PC-3 (cell line): ENCODE measurements around the gene ARMCX4. TPM values are rescaled to one million over a fixed set of nuclear protein-coding genes. Genes with fewer than 3 reads are reported as not detected.

Source experiments
- ATAC-seq: fragments of 200-7000 bp; cut with Tn5 transposase; 2 replicates; pipeline ENCODE4 v1.9.1; 2020; ENCODE audit warnings: mild to moderate bottlenecking, moderate library complexity
- BruUV-seq: library from RNA; stranded (reverse); fragments of 400-500 nt; replicated peaks from 2 replicates; lab custom pipeline; 2021; lab: Mats Ljungman, UMichigan
- CTCF ChIA-PET: fragments of 300-600 bp; sonication (Branson Sonifier 250); formaldehyde crosslinking; loops from one replicate; lab custom pipeline; 2022; ENCODE audit warnings: antibody characterized with exemption; lab: Charles Lee
- POLR2A ChIA-PET: fragments of 300-600 bp; sonication (Branson Sonifier 250); formaldehyde crosslinking; loops from one replicate; lab custom pipeline; 2022; ENCODE audit warnings: antibody characterized with exemption; ENCODE audit not compliant: unreplicated experiment; lab: Charles Lee
- DNase-seq: peaks from one replicate; pipeline ENCODE4 v3.0.0-alpha.2; 2015
- H2AFZ ChIP-seq: fragments of 300-600 bp; sonication (generic); 2 replicates; pipeline ENCODE4 v1.6.0; 2016; ENCODE audit warnings: antibody characterized with exemption, low read length
- H3F3A ChIP-seq: fragments of 300-600 bp; sonication (generic); one replicate; pipeline ENCODE4 v1.6.0; 2017; ENCODE audit warnings: antibody characterized with exemption, low read length, control low read depth, mild to moderate bottlenecking; ENCODE audit not compliant: unreplicated experiment
- H3K27ac ChIP-seq: fragments of 300-600 bp; sonication (generic); 2 replicates; pipeline ENCODE4 v1.5.1; 2016; ENCODE audit warnings: mild to moderate bottlenecking, low read length
- H3K27me3 ChIP-seq: fragments of 300-600 bp; sonication (generic); 2 replicates; pipeline ENCODE4 v1.6.1; 2016; ENCODE audit warnings: low read length, mixed read lengths
- H3K36me3 ChIP-seq: fragments of 300-600 bp; sonication (generic); 2 replicates; pipeline ENCODE4 v1.6.1; 2016; ENCODE audit warnings: low read depth, mixed run types, low read length, mixed read lengths
- H3K4me1 ChIP-seq: fragments of 300-600 bp; sonication (generic); 2 replicates; pipeline ENCODE4 v1.5.1; 2016; ENCODE audit warnings: low read length; ENCODE audit not compliant: insufficient read depth
- H3K4me2 ChIP-seq: fragments of 300-600 bp; sonication (generic); 2 replicates; pipeline ENCODE4 v1.6.0; 2016; ENCODE audit warnings: low read length
- H3K4me3 ChIP-seq: fragments of 300-600 bp; sonication (generic); 2 replicates; pipeline ENCODE4 v1.5.1; 2016; ENCODE audit warnings: mild to moderate bottlenecking, low read length, mixed read lengths
- H3K79me2 ChIP-seq: fragments of 300-600 bp; sonication (generic); 2 replicates; pipeline ENCODE4 v1.6.1; 2017; ENCODE audit warnings: low read length, mixed read lengths
- H3K9ac ChIP-seq: fragments of 300-600 bp; sonication (generic); 2 replicates; pipeline ENCODE4 v1.6.0; 2016; ENCODE audit warnings: mild to moderate bottlenecking, low read length
- H3K9me2 ChIP-seq: fragments of 300-600 bp; sonication (generic); replicated peaks from 2 replicates; pipeline ENCODE4 v1.6.1; 2016; ENCODE audit warnings: mixed run types, low read length, mixed read lengths
- H3K9me3 ChIP-seq: fragments of 300-600 bp; sonication (generic); 2 replicates; pipeline ENCODE4 v1.6.1; 2016; ENCODE audit warnings: low read length, mixed read lengths
- H4K20me1 ChIP-seq: fragments of 300-600 bp; sonication (generic); 2 replicates; pipeline ENCODE4 v1.6.1; 2016; ENCODE audit warnings: low read length, mixed read lengths
- EZH2 ChIP-seq: fragments of 300-600 bp; sonication (generic); IDR thresholded peaks from one replicate; pipeline ENCODE4 v1.6.1; 2017; ENCODE audit warnings: antibody characterized with exemption, mild to moderate bottlenecking, low read length; ENCODE audit not compliant: unreplicated experiment
- EZH2phosphoT487 ChIP-seq: fragments of 300-600 bp; sonication (generic); IDR thresholded peaks from 2 replicates; pipeline ENCODE4 v1.6.1; 2018; ENCODE audit warnings: mild to moderate bottlenecking, antibody characterized with exemption, low read length, borderline replicate concordance
- intact Hi-C: fragments of 100-400 bp; cut with micrococcal nuclease; formaldehyde crosslinking; loops from 2 replicates; pipeline ENCODE4 v1.9.0; 2023
- total RNA-seq: library from RNA; depleted of rRNA; stranded (reverse); fragments of >200 nt; gene quantifications from 2 replicates; pipeline ENCODE4 v1.2.3, GENCODE V29; 2014
- TF ChIP-seq, protein P1 (sequence below): fragments of 300-600 bp; sonication (generic); conservative IDR thresholded peaks from 2 replicates; pipeline ENCODE4 v1.5.1; 2017; ENCODE audit warnings: antibody characterized with exemption, low read depth, mild to moderate bottlenecking, low read length

ARMCX4 gene
- total RNA-seq, 1 experiment from 2014 or later: not detected

DNA sequence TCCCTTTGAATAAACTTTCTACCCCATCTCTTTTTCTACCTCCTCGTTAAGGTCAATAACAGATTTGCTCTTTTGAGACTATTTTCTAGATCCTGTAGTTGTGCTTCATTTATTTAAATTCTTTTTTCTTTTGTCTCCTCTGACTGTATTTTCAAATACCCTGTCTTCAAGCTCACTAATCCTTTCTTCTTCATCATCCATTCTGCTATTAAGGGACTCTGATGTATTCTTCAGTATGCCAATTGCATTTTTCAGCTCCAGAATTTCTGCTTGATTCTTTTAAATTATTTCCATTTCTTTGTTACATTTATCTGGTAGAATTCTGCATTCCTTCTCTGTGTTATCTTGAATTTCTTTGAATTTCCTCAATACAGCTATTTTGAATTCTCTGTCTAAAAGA, 36.0 kb upstream of the ARMCX4 start:
- no peak overlapping the region for H3K4me3 ChIP-seq

DNA sequence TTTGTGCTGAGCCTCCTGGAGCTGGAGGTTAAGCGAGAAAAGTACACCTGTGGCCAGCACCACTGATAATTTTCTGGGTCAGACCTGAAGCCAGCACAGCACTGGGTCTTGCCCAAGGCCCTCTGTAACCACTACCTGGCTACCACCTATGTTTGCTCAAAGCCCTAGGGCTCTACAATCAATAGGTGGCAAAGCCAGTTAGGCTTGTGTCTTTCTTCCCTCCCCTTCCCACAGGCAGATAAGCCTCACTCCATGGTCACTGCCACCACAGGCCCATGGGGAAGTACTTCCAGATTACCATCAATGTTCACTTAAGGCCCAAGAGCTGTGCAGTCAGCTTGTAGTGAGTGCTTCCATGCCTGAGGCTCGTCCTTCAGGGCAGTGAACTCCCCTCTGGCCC, 35.2 kb upstream of the ARMCX4 start:
- Histone ChIP-seq H4K20me1 (no peaks in the 10 kb centered on the region), H3K9ac (no peak overlapping the region), H3K27ac (no peak overlapping the region), H3K9me2 (no peaks in the 10 kb centered on the region), H3K4me2 (no peak overlapping the region), H3K79me2 (no peaks in the 10 kb centered on the region), H3K36me3 (no peaks in the 10 kb centered on the region), H3K4me1 (no peaks in the 10 kb centered on the region), H2AFZ (no peak overlapping the region), H3F3A (no peaks in the 10 kb centered on the region), H3K27me3 (peaks cover 3% of the 10 kb centered on the region; the same call in 1 of the 2 replicates), H3K9me3 (no peaks in the 10 kb centered on the region), H3K4me3 (no peak overlapping the region)
- TF ChIP-seq EZH2phosphoT487 (no peak), EZH2 (no peak)
- TF ChIP-seq, protein P1, sequence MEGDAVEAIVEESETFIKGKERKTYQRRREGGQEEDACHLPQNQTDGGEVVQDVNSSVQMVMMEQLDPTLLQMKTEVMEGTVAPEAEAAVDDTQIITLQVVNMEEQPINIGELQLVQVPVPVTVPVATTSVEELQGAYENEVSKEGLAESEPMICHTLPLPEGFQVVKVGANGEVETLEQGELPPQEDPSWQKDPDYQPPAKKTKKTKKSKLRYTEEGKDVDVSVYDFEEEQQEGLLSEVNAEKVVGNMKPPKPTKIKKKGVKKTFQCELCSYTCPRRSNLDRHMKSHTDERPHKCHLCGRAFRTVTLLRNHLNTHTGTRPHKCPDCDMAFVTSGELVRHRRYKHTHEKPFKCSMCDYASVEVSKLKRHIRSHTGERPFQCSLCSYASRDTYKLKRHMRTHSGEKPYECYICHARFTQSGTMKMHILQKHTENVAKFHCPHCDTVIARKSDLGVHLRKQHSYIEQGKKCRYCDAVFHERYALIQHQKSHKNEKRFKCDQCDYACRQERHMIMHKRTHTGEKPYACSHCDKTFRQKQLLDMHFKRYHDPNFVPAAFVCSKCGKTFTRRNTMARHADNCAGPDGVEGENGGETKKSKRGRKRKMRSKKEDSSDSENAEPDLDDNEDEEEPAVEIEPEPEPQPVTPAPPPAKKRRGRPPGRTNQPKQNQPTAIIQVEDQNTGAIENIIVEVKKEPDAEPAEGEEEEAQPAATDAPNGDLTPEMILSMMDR: no peak
- ATAC-seq (no peak), DNase-seq (no peak)
- ChIA-PET CTCF (no interaction called here), POLR2A (no interaction called here)
- no TSS peak for BruUV-seq
- intact Hi-C loops: no loop called here

More for the DNA sequence above, 36.0 kb upstream of the ARMCX4 start:
- Histone ChIP-seq H3K27ac (no peak overlapping the region), H3K4me1 (no peaks in the 10 kb centered on the region), H2AFZ (no peak overlapping the region), H3K9me2 (no peaks in the 10 kb centered on the region), H4K20me1 (no peaks in the 10 kb centered on the region), H3K9ac (no peak overlapping the region), H3K27me3 (peaks cover 3% of the 10 kb centered on the region; the same call in 1 of the 2 replicates), H3F3A (no peaks in the 10 kb centered on the region), H3K36me3 (no peaks in the 10 kb centered on the region), H3K4me2 (no peak overlapping the region), H3K79me2 (no peaks in the 10 kb centered on the region), H3K9me3 (no peaks in the 10 kb centered on the region)
- no peak for DNase-seq
- TF ChIP-seq EZH2 (no peak), EZH2phosphoT487 (no peak)
- TF ChIP-seq, protein P1: no peak
- intact Hi-C loops: no loop called here
- no peak for ATAC-seq
- CTCF ChIA-PET: no interaction called here
- POLR2A ChIA-PET: no interaction called here
- no TSS peak for BruUV-seq

DNA sequence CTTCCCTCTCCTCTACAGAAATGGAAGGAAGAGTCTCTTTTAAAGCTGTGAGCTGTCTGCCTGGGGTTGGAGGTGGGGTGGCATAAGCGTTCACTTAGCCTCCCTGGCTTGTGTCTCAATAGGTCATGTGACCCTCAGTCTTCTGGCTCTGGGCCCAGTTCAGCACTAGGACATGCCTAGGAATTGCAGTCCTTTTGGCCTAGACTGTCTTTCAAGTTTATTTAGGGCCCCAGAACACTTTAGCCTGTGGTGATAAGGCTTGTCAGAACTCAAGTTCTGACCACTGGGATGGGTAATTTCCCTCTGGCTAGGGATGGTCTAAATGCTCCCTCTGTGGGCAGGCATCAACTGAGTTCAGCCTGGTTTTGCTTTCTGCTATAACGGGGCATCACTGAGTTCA, 34.3 kb upstream of the ARMCX4 start:
- CTCF ChIA-PET: no interaction called here

More for the DNA sequence above, 34.3 kb upstream of the ARMCX4 start:
- Histone ChIP-seq H3K79me2 (no peaks in the 10 kb centered on the region), H3K4me1 (no peaks in the 10 kb centered on the region), H3K27me3 (peaks cover 3% of the 10 kb centered on the region; the same call in 1 of the 2 replicates), H2AFZ (no peak overlapping the region), H3K9ac (no peak overlapping the region), H4K20me1 (no peaks in the 10 kb centered on the region), H3K9me2 (no peaks in the 10 kb centered on the region), H3K4me3 (no peak overlapping the region), H3K27ac (no peak overlapping the region), H3F3A (no peaks in the 10 kb centered on the region), H3K36me3 (no peaks in the 10 kb centered on the region), H3K4me2 (no peak overlapping the region), H3K9me3 (no peaks in the 10 kb centered on the region)
- DNase-seq (no peak), ATAC-seq (no peak)
- TF ChIP-seq EZH2phosphoT487: no peak
- TF ChIP-seq EZH2: no peak
- TF ChIP-seq, protein P1: no peak
- intact Hi-C loops: no loop called here
- no TSS peak for BruUV-seq
- POLR2A ChIA-PET: no interaction called here
